ENCODE measurements around the gene SORL1.

SORL1 gene

DNA sequence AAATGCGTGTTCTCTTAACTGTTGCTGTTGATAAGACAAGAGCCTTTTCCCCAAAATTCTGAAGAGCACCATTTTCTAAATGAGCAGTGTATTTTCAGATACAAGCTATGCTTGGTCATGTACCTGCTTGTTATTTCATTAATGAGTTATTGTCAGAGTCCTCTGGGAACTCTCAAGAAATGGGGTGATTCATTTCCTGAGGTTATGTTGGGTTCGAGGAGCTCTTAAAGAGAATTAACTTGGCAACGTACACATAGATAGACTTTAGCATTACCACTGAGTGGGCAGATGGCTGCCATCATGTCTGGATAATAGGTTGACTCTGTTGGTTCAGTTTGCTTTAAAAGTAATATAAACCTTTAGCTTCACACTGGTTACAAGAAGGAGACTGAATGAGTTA lies 88.5 kb downstream of the SORL1 start:
- DNase-seq: no peak

DNA sequence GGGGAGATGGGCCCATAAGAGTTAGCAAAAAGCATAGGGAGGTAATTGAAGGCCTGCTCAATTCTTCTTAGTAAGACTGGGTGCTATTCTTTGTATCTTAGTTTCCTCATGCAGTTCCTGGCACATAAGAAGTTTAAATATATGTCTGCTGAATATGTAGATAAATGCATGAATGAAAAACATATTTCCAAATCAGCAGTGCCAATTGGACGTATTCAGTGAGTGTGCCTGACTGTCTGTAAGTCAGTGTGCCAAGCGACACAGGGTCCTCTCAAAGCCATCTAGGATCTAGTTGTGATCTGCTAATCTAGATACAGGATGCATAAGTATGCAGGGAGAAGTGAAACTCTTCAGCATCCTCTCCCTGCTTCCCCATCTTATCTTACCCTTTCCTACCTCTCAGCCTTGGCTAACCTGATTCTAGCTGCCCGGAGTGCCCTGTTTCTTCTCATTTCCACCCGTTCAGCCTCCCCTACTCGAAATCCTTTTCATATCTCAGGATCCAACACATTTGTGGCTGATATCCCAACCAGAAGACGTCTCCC lies 91.8 kb downstream of the SORL1 start:
- no peak for DNase-seq

DNA sequence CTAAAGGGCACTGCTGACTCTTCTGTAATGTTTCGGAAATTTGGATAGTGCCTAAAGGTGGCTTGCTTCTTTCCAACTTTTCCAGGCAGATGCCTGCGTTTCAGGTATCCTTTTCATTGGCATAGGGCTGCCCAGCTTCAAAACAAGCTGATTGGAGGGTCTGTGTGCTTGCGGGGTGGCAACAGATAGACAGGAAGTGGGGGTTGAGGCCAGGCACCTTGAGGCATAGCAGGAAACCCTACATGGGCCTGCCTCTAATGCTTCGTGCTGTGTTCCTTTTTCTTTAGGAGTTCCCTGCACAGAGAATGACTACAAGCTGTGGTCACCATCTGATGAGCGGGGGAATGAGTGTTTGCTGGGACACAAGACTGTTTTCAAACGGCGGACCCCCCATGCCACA lies 92.8 kb downstream of the SORL1 start:
- DNase-seq: no peak

DNA sequence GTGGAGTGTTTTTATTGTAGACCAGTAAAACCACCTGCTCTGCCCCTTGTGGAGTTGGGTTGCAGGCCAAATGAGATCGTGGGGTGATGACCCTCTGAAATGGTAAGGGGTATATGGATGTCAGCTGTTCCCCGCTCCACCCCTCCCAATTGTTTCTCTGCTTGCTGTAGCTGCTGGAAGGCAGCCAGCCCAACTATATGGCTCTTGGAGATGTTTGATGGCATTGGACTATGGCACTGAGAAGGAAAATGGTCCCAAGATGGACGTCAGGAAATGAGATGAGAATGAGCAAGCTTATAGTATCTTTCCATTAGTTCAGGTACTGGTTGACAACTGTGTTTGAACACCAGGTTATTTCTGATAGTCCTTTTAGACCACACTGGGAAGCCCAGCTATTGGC lies 95.5 kb downstream of the SORL1 start:
- no peak for DNase-seq

DNA sequence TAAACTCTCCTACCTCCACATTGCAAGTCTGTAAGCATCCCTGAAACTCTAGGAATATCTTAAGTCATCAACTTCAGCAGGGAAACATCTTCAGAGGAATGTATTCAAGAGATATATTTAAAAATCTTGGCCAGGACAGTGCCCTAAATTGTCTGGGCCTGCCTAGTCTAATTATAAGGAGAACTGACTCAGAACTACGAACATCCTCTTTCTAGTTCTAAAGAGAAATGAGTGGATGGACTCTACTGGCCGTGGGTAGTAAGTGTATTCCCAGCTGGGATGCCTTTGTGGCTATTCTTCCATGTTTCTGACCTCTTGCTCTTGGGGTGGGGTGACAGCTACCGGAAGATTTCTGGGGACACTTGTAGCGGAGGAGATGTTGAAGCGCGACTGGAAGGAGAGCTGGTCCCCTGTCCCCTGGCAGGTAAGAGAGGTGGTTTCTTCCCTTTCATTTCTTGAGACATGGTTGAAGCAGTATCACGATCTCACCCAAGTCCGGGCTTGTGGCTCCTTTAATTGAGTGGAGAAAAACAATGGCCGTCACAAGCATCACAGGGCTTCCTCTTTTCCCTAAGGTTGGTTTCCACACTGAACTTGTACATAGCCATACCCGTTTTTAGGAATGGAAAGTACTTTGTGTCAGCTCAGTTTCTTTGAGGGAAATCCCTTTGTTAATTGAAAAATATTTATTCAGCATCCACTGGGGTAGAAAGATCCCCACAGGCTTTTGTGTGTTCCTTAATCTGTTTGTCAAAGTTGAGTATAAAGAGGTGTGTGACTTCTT lies 98.3 kb downstream of the SORL1 start:
- no peak for DNase-seq

DNA sequence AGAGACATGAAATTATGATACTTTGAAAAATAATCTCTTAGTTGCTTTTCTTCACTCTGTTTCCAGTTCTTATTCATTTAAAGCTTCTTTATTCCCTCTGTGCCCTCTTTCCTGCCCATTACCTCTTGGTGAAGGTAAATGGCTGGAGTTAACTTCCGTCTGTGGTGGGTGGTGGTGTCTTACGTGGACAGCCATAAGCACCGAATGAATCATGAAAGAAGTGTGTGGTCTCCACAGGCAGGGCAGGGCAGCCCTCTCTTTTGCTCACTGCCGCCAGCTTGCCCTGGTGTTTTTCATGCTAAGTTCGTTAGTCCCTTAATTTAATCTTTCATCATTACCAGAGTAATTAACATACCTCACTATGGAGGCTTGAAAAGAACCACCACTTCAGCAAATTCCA lies 99.3 kb downstream of the SORL1 start:
- no peak for DNase-seq

DNA sequence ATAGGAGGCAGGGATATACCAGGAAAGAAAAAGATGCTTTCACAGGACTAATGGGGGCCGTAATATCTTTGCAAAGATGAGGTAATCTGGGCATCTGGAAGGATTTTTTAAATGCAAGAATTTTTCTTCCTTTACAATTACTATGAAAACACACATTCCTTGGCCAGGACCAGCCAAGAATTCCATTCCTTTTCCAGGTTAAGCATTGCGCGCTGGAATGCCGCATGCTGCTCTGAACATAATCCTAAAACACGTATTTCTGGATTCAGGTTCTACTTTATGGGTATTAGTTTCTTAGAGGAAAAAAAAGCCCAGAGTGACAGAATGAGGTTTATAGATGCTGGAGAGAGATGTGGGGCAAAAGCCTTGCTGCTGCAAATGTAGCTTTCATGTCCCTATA lies 100.0 kb downstream of the SORL1 start:
- no peak for DNase-seq

DNA sequence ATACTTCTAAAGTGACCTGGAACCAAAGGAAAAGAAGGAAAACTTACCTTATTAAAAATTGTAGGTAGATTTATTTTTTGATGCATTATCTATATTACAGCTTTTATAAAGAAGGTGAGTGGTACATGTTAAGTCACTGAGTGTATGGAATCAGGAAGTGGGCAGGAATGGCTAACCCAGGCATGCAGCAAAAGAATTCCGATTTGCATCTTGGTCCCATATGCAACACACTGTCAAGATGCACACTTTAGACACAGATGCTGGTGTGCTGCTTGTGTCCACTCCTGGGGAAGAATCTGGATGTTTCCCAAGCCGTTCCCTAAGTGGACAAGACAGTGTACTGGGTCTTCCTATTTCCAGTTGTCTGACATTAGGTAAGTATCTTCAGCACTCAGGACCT lies 100.5 kb downstream of the SORL1 start:
- no peak for DNase-seq

DNA sequence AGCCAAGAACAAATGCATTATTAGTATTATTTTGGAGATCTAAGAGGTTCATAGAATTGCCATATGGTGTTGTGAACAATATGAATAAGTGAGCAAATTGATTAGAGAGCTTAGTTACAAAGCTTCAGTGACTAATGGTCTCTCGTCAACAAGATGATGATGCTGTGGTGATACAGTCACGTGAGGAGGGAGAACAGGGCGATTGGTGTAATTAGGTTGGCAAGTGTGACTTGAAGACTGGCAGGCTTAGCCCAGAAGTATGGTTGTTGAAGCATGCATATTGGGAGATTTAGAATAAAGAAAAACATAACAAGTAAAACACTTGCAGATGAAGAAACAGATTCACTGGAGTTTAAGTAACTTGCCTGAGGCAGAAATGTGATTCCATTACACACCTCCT lies 101.3 kb downstream of the SORL1 start:
- DNase-seq: no peak

DNA sequence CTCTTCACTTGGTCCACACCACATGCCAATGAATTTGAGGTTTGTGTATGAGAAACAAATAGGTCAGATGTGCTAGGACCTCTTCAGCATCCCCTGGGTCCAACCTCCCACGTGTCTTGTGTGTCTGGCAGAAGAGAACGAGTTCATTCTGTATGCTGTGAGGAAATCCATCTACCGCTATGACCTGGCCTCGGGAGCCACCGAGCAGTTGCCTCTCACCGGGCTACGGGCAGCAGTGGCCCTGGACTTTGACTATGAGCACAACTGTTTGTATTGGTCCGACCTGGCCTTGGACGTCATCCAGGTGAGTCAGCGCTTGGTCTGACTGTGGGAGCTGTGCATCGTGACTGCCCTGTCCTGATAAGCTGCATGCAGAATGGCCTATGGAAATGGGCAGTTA lies 101.7 kb downstream of the SORL1 start:
- no peak for DNase-seq

DNA sequence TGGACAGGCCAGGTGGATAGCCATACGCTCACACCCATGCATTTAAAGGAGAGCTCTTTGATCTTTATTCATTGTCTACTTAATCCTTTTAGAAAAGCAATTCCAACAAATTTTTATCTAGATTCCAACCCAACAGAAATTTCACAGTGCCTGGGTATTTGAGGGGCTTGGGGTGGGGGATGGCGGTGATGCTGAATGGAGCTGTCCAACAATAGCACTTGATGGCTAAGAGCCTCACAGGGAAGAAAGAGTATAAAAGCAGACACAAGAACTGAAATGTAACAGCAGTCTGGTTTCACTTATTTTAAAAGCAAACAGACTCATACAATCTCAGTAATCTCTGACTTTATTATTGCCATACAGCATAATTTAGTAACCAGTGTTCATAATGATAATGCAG lies 102.4 kb downstream of the SORL1 start:
- no peak for DNase-seq

DNA sequence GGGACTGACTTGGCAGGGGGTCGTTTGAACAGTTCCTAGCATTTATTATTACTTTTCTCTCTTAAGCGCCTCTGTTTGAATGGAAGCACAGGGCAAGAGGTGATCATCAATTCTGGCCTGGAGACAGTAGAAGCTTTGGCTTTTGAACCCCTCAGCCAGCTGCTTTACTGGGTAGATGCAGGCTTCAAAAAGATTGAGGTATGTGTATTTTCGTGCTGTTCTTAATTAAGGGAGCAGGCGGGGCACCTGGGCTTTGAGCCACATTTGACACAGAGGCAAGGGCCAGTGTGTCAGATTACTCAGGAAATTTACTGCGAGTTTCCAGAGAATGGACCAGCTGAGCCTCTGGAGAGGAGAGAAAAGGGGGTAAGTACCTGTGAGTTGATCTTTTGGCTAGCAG lies 103.0 kb downstream of the SORL1 start:
- no peak for DNase-seq

DNA sequence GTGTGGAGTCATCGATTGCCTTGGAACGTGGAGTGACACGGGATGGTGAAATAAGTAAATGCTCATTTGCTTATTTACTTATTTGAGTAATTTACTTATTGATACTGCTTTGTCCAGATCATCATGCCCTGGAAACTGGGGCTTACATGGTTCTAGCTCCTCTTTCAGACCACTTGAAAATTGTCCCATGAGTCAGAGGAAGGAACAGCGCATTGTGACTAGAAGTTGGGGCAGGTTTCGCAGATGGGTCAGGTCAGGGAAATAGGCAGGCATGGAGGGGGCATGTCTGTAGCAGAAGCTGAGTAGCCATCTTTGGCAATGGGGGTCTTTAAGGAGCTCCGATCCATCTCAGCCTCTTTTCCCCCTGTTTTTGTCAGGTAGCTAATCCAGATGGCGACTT lies 104.8 kb downstream of the SORL1 start:
- no peak for DNase-seq

DNA sequence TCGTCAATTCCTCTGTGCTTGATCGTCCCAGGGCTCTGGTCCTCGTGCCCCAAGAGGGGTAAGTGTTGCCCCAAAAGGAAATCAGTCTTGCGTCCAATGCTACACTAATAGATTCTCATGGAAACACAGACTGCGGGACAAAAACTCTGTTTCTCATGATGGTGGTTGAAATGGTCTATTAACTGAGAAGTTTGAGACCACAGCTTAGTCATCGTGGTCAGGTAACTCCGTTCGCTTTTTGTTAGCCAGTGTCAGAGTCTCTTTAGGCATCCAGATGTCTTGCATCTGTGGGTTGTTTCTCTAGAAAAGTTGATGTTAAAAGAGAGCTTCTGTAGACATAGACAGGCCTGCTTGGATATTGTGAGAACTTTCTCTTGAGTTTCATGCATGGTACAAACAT lies 105.2 kb downstream of the SORL1 start:
- DNase-seq: no peak

DNA sequence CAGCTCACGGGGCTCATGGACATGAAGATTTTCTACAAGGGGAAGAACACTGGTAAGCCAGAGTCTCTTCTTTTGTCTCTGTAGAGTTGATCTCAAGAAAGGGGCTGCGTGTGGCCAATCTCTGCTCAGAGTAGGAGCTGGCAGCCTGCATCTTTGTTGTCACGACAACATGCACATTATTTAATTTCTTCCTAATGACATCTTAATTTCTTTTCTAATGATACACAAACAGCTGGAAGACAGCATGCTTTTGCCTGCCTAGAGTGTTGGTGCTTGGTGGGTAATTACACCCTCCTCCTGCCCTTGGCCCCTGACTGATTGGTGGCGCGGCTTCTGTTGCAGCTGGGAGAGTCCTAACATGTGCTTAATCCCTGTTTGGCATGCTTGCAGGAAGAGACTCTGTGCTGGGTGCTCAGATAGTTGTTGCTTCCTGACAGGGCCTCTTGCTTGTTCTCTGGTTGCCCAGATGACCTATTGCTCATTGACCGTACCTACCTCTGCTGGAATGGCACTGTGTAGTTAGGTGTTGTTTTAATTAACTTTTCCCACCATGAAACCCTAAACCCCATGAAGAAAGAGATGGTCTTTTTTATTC lies 107.6 kb downstream of the SORL1 start:
- DNase-seq: no peak

DNA sequence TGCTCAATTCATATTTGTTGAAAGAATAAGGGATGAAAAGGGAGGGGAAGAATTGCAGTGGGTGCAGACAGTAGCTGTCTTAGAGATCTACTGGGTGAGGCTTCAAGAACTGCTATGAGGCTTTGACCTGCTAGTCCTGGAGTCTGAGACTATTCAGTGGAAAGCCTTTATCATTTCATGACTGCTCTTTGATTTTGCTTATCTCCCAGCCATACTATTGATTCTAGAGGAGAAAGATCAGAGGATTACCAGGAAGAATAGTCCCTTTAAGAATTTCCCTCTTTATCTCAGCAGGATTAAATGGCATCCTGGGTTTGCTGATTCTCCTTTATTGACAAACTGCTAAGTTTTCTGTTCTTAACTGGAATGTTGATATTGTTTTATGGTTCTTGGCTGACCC lies 108.1 kb downstream of the SORL1 start:
- no peak for DNase-seq

DNA sequence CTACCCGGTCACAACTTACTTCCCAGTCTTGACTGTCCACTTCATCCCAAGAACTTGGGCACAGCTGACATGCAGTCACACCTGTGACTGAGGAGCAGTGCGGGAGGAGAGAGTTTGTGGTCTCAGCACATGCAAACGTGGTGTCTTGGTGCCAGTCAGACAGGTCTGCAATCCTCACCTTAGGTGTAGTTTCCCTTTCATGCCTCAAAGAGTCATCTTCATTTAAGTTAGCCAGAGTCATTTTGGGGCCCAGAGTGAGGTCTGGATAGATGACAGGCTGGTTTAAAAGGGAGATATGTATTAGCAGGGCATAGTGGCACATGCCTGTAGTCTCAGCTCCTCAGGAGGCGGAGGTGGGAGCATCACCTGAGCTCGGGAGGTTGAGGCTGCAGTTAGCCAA lies 109.1 kb downstream of the SORL1 start:
- DNase-seq: no peak

DNA sequence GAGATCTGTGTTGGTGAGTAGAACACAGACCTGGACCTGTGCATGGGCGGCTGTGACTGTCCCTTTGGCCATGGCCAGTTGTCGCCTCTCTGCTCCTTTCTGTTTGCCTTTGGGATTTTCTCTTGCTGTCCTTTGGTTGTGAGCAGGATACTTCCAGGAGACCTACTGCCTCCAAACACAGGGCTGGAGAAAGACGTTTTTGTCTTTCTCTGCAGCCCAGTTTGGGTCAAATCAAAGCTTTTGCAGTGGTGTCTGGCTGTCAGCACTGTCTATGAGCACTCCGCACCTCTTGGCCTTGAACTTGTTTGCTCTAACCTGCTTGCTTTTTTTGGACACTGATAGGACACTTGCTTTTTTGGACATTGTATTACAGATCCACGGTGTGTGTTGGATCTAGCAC lies 109.6 kb downstream of the SORL1 start:
- DNase-seq: no peak

DNA sequence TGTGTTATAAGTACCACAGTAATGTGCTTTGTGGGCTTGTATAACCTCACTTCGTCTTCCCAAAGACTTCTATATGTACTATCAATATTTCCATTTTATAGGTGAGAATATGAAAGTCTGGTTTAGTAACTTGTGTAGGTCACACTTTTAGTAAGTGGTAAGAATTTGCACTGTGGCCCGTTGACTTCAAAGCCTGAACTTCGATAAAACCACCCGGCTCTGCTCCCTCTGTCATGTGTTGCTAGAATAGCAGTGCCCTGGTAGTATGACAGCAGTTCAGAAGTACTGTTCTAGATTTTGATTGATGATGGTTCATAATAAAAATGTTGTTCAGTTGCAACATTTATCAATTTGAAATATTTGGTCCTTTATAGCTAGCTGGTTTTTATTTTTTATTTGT lies 110.9 kb downstream of the SORL1 start:
- no peak for DNase-seq

DNA sequence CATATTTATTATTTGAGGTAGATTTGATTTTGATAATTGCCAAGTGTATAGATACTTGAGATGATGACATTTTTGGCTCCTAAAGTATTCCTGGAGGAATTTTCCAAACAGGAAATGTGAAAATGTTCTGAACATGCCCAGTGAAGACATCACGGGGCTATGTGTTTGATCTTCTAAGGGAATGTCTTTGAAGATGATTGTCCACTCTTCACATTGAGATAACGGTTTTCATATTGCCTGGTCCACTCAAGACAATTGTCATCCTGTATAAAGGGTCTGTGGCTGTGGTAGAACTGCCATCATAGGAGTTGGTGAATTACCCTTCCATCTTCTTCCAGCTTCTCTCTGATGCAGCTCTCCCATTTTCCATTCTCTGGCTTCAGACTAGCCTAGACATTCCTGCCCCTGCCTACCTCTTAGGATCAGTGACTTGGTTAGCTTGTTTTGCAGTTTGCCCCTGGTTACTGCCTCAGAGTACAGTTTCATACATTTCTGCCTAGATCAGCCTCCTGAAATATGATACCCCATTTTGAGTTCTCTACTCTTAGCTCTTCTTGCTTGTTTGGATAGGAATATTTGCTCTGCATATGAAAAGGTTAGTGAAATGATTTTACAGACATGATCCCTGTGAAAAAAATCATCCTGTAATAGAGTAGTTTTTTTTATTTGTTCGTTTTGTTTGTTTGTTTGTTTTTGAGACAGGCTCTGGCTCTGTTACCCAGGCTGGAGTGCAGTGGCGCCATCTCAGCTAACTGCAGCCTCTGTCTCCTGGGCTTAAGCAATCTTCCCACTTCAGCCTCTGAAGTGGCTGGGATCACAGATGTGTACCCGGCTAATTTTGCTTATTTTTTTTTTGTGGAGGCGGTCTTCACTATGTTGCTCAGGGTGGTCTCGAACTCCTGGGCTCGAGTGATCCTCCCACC lies 112.0 kb downstream of the SORL1 start:
- no peak for DNase-seq

DNA sequence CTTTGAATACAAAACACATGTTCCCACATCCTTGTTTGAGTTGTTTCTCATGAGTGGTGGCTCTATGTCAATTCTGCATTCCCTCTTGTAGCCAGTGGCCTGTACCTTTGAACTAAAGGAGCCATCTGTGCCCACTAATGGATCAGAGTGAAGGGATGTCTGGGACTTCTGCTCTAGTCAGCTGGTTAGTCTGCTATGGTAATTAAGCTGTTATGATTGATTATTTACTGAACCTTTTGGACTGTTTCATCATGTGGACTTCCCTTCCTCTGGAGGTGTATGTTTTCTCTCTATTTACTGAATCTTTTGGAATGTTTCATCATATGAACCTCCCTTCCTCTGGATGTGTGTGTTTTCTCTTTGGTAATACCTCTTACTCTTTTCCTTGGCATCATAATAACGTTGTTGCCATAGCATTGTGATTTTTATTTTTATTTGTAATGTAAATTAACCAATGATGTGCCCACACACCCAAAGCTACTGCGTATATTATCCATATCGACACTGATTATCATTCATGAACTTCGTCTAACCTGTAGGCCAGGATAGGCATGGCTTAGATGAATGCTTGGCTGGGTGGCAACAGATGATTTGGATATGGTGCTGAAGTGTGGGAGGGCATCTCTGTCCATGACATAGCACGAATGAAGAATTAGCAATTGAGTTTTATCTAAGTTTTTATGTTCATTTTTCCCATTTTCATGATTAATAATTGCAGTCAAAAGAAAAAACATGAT lies 113.0 kb downstream of the SORL1 start:
- DNase-seq: no peak

DNA sequence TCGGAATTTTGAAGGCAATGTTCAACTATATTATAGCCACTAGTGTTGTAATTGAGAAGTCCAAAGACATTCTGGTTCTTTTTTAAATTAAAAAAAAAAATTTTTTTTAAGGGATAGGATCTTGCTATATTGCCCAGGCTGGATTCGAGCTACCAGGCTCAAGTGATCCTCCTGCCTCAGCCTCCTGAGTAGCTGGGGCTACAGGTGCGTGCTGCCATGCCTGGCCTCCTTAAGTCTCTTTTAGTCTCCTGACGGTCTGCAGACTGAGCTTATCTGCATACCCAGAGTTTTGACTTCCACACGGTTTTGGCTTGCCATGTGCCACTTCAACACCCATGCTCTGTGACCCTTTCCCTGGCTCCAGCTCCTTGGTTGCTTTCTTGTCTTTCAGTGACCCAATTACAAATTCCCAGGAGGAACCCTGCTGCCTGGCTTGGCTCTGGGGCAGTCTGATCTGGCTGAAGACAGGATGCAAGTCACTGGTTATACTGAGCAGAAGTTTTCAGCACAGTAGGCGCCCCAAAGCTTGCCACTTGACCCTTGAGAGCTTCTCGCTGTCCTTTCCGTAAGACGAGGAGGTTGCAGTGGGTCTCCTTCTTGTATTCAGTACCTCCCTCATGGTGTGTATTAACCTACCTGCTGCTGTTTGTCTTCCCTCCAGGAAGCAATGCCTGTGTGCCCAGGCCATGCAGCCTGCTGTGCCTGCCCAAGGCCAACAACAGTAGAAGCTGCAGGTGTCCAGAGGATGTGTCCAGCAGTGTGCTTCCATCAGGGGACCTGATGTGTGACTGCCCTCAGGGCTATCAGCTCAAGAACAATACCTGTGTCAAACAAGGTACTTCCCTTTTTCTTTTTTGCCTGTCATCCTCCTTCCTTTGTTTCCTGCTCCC lies 114.4 kb downstream of the SORL1 start:
- DNase-seq: no peak
